HEK293 (cell line): ENCODE measurements around the gene MYMK.

ENCODE experiments used
- CTCF ChIA-PET: fragments of 350-600 bp; formaldehyde crosslinking; extraction: SDS; loops from one replicate; lab custom pipeline; 2021; ENCODE audit warnings: antibody characterized with exemption; lab: Yijun Ruan, JAX
- POLR2A ChIA-PET: fragments of 300-600 bp; formaldehyde crosslinking; extraction: SDS; loops from one replicate; lab custom pipeline; 2020; ENCODE audit warnings: antibody characterized with exemption, inconsistent platforms; lab: Yijun Ruan, JAX
- H3K27ac ChIP-seq: fragments of 200-500 bp; sonication (Bioruptor generic); 2 replicates; pipeline ENCODE4 v1.5.1; 2014; ENCODE audit warnings: low read depth, low read length, control low read depth, inconsistent platforms; ENCODE audit errors: extremely low read depth
- H3K36me3 ChIP-seq, 2 experiments: fragments of 200-500 bp in 1 of 2; sonication (Bioruptor generic) in 1 of 2; 1 replicate in 1 of 2; 2 replicates in 1 of 2; pipeline ENCODE4 v1.5.1; 2014 to 2017; ENCODE audit warnings: inconsistent platforms in 2 of 2, low read length in 2 of 2; ENCODE audit not compliant: control insufficient read depth in 2 of 2, insufficient read depth in 1 of 2
- H3K4me1 ChIP-seq: fragments of 200-500 bp; sonication (Bioruptor generic); 2 replicates; pipeline ENCODE4 v1.5.1; 2014; ENCODE audit warnings: mild to moderate bottlenecking, low read length, inconsistent platforms; ENCODE audit not compliant: control insufficient read depth, insufficient read depth
- H3K4me3 ChIP-seq: 2 replicates; pipeline ENCODE4 v1.5.1; 2011; ENCODE audit warnings: low read depth, mild to moderate bottlenecking, control low read depth, low read length, moderate library complexity
- H3K9me3 ChIP-seq: fragments of 200-500 bp; sonication (Bioruptor generic); 2 replicates; pipeline ENCODE4 v1.5.1; 2014; ENCODE audit warnings: low read depth, low read length, inconsistent platforms; ENCODE audit not compliant: control insufficient read depth, insufficient read depth
- IKZF3 ChIP-seq: fragments of 450-650 bp; IDR thresholded peaks from 2 replicates; pipeline ENCODE4 v1.5.0; 2018; ENCODE audit warnings: missing biosample characterization, mild to moderate bottlenecking, missing genetic modification characterization, moderate library complexity
- MEIS1 ChIP-seq: sonication (generic); formaldehyde crosslinking; IDR thresholded peaks from 2 replicates; pipeline ENCODE4 v1.8.1; 2022; ENCODE audit warnings: missing genetic modification reagents, mild to moderate bottlenecking, borderline replicate concordance
- REPIN1 ChIP-seq: fragments of 450-650 bp; formaldehyde crosslinking; IDR thresholded peaks from 2 replicates; pipeline ENCODE4 v1.5.1; 2017; ENCODE audit warnings: missing biosample characterization, missing genetic modification characterization, low read depth
- SP3 ChIP-seq: fragments of 450-650 bp; formaldehyde crosslinking; IDR thresholded peaks from 2 replicates; pipeline ENCODE4 v1.5.1; 2016; ENCODE audit warnings: missing biosample characterization, missing genetic modification characterization
- TRIM28 ChIP-seq: IDR thresholded peaks from 2 replicates; pipeline ENCODE4 v1.6.1; 2011; ENCODE audit warnings: low read length, control low read depth, borderline replicate concordance
- YY2 ChIP-seq: fragments of 450-650 bp; formaldehyde crosslinking; IDR thresholded peaks from 2 replicates; pipeline ENCODE4 v1.5.1; 2016; ENCODE audit warnings: missing biosample characterization, missing genetic modification characterization
- ZBTB1 ChIP-seq: fragments of 450-650 bp; formaldehyde crosslinking; IDR thresholded peaks from 2 replicates; pipeline ENCODE4 v1.5.1; 2016; ENCODE audit warnings: missing biosample characterization, missing genetic modification characterization
- ZBTB7A ChIP-seq: fragments of 450-650 bp; formaldehyde crosslinking; IDR thresholded peaks from 2 replicates; pipeline ENCODE4 v1.5.1; 2016; ENCODE audit warnings: low read depth, missing biosample characterization, missing genetic modification characterization
- ZBTB8A ChIP-seq: fragments of 450-650 bp; formaldehyde crosslinking; IDR thresholded peaks from 2 replicates; pipeline ENCODE4 v1.5.1; 2016; ENCODE audit warnings: missing biosample characterization, missing genetic modification characterization
- ZNF155 ChIP-seq: fragments of 450-650 bp; formaldehyde crosslinking; IDR thresholded peaks from 2 replicates; pipeline ENCODE4 v1.5.1; 2016; ENCODE audit warnings: missing biosample characterization, missing genetic modification characterization
- ZNF202 ChIP-seq: fragments of 450-650 bp; formaldehyde crosslinking; IDR thresholded peaks from 2 replicates; pipeline ENCODE4 v1.5.1; 2016; ENCODE audit warnings: missing biosample characterization, missing genetic modification characterization, borderline replicate concordance
- ZNF24 ChIP-seq: fragments of 450-650 bp; formaldehyde crosslinking; IDR thresholded peaks from 2 replicates; pipeline ENCODE4 v1.5.1; 2016; ENCODE audit warnings: missing biosample characterization, missing genetic modification characterization
- ZNF248 ChIP-seq: fragments of 450-650 bp; formaldehyde crosslinking; IDR thresholded peaks from 2 replicates; pipeline ENCODE4 v1.5.1; 2017; ENCODE audit warnings: missing biosample characterization, missing genetic modification characterization
- ZNF335 ChIP-seq: fragments of 450-650 bp; formaldehyde crosslinking; conservative IDR thresholded peaks from 2 replicates; pipeline ENCODE4 v1.5.1; 2016; ENCODE audit warnings: missing biosample characterization, missing genetic modification characterization
- ZNF48 ChIP-seq: fragments of 450-650 bp; formaldehyde crosslinking; IDR thresholded peaks from 2 replicates; pipeline ENCODE4 v1.5.1; 2016; ENCODE audit warnings: missing biosample characterization, missing genetic modification characterization
- ZNF514 ChIP-seq: fragments of 450-650 bp; formaldehyde crosslinking; IDR thresholded peaks from 2 replicates; pipeline ENCODE4 v1.5.1; 2016; ENCODE audit warnings: missing biosample characterization, missing genetic modification characterization
- ZNF585B ChIP-seq: fragments of 450-650 bp; formaldehyde crosslinking; IDR thresholded peaks from 2 replicates; pipeline ENCODE4 v1.5.1; 2016; ENCODE audit warnings: missing biosample characterization, missing genetic modification characterization
- ZNF610 ChIP-seq: fragments of 450-650 bp; formaldehyde crosslinking; IDR thresholded peaks from 2 replicates; pipeline ENCODE4 v1.5.1; 2016; ENCODE audit warnings: missing biosample characterization, missing genetic modification characterization, borderline replicate concordance
- ZNF621 ChIP-seq: fragments of 450-650 bp; formaldehyde crosslinking; IDR thresholded peaks from 2 replicates; pipeline ENCODE4 v1.5.1; 2017; ENCODE audit warnings: missing biosample characterization, missing genetic modification characterization
- ZNF623 ChIP-seq: fragments of 450-650 bp; formaldehyde crosslinking; IDR thresholded peaks from 2 replicates; pipeline ENCODE4 v1.5.1; 2016; ENCODE audit warnings: missing biosample characterization, missing genetic modification characterization
- ZNF624 ChIP-seq: fragments of 450-650 bp; formaldehyde crosslinking; IDR thresholded peaks from 2 replicates; pipeline ENCODE4 v1.5.1; 2017; ENCODE audit warnings: missing biosample characterization, missing genetic modification characterization
- ZNF629 ChIP-seq: fragments of 450-650 bp; formaldehyde crosslinking; IDR thresholded peaks from 2 replicates; pipeline ENCODE4 v1.5.1; 2017; ENCODE audit warnings: missing biosample characterization, missing genetic modification characterization
- ZNF677 ChIP-seq: fragments of 450-650 bp; IDR thresholded peaks from 2 replicates; pipeline ENCODE4 v1.5.0; 2018; ENCODE audit warnings: missing biosample characterization, mild to moderate bottlenecking, missing genetic modification characterization, moderate library complexity
- ZNF791 ChIP-seq: fragments of 450-650 bp; formaldehyde crosslinking; IDR thresholded peaks from 2 replicates; pipeline ENCODE4 v1.5.1; 2016; ENCODE audit warnings: missing biosample characterization, missing genetic modification characterization
- ZSCAN23 ChIP-seq: fragments of 450-650 bp; formaldehyde crosslinking; IDR thresholded peaks from 2 replicates; pipeline ENCODE4 v1.5.1; 2016; ENCODE audit warnings: missing biosample characterization, missing genetic modification characterization
- TF ChIP-seq, protein P1 (sequence below): sonication (generic); formaldehyde crosslinking; IDR thresholded peaks from 2 replicates; pipeline ENCODE4 v1.8.1; 2022; ENCODE audit warnings: mild to moderate bottlenecking, moderate library complexity, missing genetic modification reagents
- TF ChIP-seq, protein P2 (sequence below): fragments of 450-650 bp; formaldehyde crosslinking; IDR thresholded peaks from 2 replicates; pipeline ENCODE4 v1.5.1; 2016; ENCODE audit warnings: missing biosample characterization, missing genetic modification characterization
- TF ChIP-seq, protein P3 (sequence below): fragments of 450-650 bp; formaldehyde crosslinking; IDR thresholded peaks from 2 replicates; pipeline ENCODE4 v1.5.1; 2016; ENCODE audit warnings: missing biosample characterization, missing genetic modification characterization
- TF ChIP-seq, protein P4 (sequence below): fragments of 450-650 bp; formaldehyde crosslinking; IDR thresholded peaks from 2 replicates; pipeline ENCODE4 v1.5.1; 2017; ENCODE audit warnings: missing biosample characterization, mild to moderate bottlenecking, missing genetic modification characterization, moderate library complexity

MYMK gene

DNA sequence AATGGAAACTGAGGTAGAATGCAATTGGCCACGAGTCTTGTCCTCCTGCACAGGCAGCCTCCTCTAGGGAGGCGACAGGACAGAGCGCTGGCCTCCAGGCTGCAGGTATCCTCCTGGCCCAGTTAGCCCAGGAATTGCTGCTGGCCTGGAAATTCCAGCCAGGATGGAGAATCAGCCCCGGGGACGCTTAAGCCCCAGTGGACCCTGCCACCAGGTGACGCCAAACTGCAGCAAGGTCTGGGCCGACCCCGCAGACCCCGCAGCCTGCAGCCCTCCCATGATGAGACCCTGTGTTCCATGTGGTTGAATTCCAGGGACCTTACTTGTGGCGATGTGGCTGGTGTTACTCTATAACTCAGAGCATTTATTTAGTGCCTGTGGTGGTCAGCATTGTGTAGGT, 57.7 kb downstream of the MYMK start (continued):
- TF ChIP-seq, protein P1, sequence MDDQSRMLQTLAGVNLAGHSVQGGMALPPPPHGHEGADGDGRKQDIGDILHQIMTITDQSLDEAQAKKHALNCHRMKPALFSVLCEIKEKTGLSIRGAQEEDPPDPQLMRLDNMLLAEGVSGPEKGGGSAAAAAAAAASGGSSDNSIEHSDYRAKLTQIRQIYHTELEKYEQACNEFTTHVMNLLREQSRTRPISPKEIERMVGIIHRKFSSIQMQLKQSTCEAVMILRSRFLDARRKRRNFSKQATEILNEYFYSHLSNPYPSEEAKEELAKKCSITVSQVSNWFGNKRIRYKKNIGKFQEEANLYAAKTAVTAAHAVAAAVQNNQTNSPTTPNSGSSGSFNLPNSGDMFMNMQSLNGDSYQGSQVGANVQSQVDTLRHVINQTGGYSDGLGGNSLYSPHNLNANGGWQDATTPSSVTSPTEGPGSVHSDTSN = no peak
- TF ChIP-seq, all 188 proteins: peak for 0

DNA sequence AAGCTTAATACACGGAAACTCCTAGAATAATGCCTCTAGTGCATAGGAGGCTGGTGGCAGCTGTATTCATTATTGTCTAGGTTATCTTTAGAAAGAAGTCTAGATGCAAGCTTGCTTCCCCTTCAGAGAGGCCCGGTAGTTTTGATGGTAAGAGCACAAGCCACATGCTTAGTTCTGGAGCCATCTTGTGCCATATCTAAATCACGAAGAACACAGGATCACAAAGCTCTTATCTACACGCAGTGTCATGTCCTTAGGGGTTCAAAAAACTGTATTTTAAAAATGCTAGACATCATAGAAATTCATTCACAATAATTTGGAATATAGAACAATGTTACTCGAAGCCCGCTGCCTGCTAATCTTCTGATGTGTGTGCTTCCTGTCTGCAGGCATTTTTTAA, 58.8 kb downstream of the MYMK start:
- H3K9me3 ChIP-seq = no peaks in the 10 kb centered on the region
- ChIA-PET CTCF (interaction anchor here (1.7 kb wide), 1 partner anchor 20 kb away, joined by 5 read pairs; no protein-coding TSS in a partner anchor), POLR2A (no interaction called here)
- no peaks in the 10 kb centered on the region for H3K4me1 ChIP-seq
- H3K4me3 ChIP-seq = no peak overlapping the region
- H3K36me3 ChIP-seq = peaks cover 0 to 8% of the 10 kb centered on the region in 2 experiments; a peak in 1 of 3 replicates
- H3K27ac ChIP-seq = no peak overlapping the region
- TF ChIP-seq ZNF624 (tag by site-specific recombination) (no peak), REPIN1 (no peak), ZNF155 (no peak), ZNF514 (no peak), ZNF629 (tag by site-specific recombination) (no peak), ZSCAN23 (tag by site-specific recombination) (no peak), ZNF48 (tag by site-specific recombination) (no peak), ZBTB1 (tag by site-specific recombination) (no peak), ZNF621 (tag by site-specific recombination) (no peak), ZBTB7A (tag by site-specific recombination) (no peak), ZBTB8A (tag by site-specific recombination) (no peak), ZNF248 (tag by site-specific recombination) (no peak), ZNF24 (no peak), YY2 (no peak), ZNF623 (tag by site-specific recombination) (no peak), ZNF335 (no peak), IKZF3 (no peak), ZNF610 (tag by site-specific recombination) (no peak)
- TF ChIP-seq, protein P2, sequence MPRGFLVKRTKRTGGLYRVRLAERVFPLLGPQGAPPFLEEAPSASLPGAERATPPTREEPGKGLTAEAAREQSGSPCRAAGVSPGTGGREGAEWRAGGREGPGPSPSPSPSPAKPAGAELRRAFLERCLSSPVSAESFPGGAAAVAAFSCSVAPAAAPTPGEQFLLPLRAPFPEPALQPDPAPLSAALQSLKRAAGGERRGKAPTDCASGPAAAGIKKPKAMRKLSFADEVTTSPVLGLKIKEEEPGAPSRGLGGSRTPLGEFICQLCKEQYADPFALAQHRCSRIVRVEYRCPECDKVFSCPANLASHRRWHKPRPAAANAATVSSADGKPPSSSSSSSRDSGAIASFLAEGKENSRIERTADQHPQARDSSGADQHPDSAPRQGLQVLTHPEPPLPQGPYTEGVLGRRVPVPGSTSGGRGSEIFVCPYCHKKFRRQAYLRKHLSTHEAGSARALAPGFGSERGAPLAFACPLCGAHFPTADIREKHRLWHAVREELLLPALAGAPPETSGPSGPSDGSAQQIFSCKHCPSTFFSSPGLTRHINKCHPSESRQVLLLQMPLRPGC (tag by site-specific recombination) = no peak

DNA sequence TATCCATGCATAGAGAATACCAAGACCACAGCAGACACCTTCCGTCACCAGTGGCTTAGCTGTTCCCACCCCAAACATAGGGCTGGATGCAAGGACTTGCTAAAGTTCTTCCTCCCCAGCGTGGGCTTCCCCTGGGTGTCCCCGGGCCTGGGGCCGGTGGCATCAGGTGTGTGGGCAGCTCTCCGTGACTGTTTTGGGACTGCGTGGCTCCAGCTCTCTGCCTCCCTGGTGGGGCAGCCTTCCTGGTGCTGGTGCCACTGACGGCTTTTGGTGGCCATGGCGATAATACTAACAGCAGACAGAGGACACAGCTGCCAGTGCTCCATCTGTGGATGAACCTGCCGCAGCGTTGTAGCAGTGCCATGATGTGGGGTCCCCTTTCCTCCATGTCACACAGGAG, 60.1 kb downstream of the MYMK start:
- TF ChIP-seq ZNF610 (tag by site-specific recombination) = no peak
- TF ChIP-seq, protein P3, sequence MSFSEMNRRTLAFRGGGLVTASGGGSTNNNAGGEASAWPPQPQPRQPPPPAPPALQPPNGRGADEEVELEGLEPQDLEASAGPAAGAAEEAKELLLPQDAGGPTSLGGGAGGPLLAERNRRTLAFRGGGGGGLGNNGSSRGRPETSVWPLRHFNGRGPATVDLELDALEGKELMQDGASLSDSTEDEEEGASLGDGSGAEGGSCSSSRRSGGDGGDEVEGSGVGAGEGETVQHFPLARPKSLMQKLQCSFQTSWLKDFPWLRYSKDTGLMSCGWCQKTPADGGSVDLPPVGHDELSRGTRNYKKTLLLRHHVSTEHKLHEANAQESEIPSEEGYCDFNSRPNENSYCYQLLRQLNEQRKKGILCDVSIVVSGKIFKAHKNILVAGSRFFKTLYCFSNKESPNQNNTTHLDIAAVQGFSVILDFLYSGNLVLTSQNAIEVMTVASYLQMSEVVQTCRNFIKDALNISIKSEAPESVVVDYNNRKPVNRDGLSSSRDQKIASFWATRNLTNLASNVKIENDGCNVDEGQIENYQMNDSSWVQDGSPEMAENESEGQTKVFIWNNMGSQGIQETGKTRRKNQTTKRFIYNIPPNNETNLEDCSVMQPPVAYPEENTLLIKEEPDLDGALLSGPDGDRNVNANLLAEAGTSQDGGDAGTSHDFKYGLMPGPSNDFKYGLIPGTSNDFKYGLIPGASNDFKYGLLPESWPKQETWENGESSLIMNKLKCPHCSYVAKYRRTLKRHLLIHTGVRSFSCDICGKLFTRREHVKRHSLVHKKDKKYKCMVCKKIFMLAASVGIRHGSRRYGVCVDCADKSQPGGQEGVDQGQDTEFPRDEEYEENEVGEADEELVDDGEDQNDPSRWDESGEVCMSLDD (tag by site-specific recombination) = no peak
- TF ChIP-seq, protein P4, sequence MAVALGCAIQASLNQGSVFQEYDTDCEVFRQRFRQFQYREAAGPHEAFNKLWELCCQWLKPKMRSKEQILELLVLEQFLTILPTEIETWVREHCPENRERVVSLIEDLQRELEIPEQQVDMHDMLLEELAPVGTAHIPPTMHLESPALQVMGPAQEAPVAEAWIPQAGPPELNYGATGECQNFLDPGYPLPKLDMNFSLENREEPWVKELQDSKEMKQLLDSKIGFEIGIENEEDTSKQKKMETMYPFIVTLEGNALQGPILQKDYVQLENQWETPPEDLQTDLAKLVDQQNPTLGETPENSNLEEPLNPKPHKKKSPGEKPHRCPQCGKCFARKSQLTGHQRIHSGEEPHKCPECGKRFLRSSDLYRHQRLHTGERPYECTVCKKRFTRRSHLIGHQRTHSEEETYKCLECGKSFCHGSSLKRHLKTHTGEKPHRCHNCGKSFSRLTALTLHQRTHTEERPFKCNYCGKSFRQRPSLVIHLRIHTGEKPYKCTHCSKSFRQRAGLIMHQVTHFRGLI (tag by site-specific recombination) = no peak
- TF ChIP-seq ZNF791 = no peak
- no peak for TF ChIP-seq ZNF677
- TF ChIP-seq ZNF202 (tag by site-specific recombination) = no peak
- TF ChIP-seq MEIS1 (CRISPR knock-in tag) = no peak
- TF ChIP-seq ZNF621 (tag by site-specific recombination) = no peak
- no peak for TF ChIP-seq TRIM28
- TF ChIP-seq SP3 (tag by site-specific recombination) = no peak
- TF ChIP-seq ZNF585B (tag by site-specific recombination) = no peak
- Histone ChIP-seq H3K4me3 (no peak overlapping the region), H3K4me1 (no peaks in the 10 kb centered on the region), H3K9me3 (no peaks in the 10 kb centered on the region), H3K36me3 (peaks cover 0 to 8% of the 10 kb centered on the region in 2 experiments; a peak in 1 of 3 replicates), H3K27ac (no peak overlapping the region)
- ChIA-PET POLR2A (no interaction called here), CTCF (interaction anchor here (0.6 to 1.7 kb wide), 2 partner anchors 22 to 59 kb away, joined by 3 to 5 read pairs; no protein-coding TSS in a partner anchor)
